Right atrium auricular region (tissue), 2 donors: ENCODE data around the gene GMPR2. TPM values are rescaled to one million over a fixed set of nuclear protein-coding genes. Genes with fewer than 3 reads are reported as not detected.
A peak's percentile ranks its signal among the peaks of the same experiment; 100 is the strongest.
"Not testable (repeated sequence)": the region's sequence is repeated elsewhere in the genome, so short reads cannot be mapped to it uniquely, and the experiment has no call there.

Experiments used
- DNase-seq: peaks from one replicate; pipeline ENCODE4 v3.0.0-alpha.2; 2019; ENCODE audit warnings: low spot score
- H3K27ac ChIP-seq, 2 donors: fragments of 200-600 bp; sonication (generic); 1 replicate in 1 of 2; 2 replicates in 1 of 2; pipeline ENCODE4 v1.5.1; 2016 to 2019
- H3K27me3 ChIP-seq, 2 donors: fragments of 200-600 bp; sonication (generic); one replicate each; pipeline versions ENCODE4 v1.5.1 to v1.6.0; 2017 to 2019
- H3K36me3 ChIP-seq: fragments of 200-600 bp; sonication (generic); one replicate; pipeline ENCODE4 v1.5.1; 2016
- H3K4me1 ChIP-seq, 2 donors: fragments of 200-600 bp; sonication (generic); one replicate each; pipeline versions ENCODE4 v1.5.1 to v1.6.0; 2017 to 2019
- H3K4me3 ChIP-seq, 2 donors: fragments of 200-600 bp; sonication (generic); 1 replicate in 1 of 2; 2 replicates in 1 of 2; pipeline ENCODE4 v1.5.1; 2017 to 2019; ENCODE audit warnings: mild to moderate bottlenecking in 1 of 2, moderate library complexity in 1 of 2
- H3K9me3 ChIP-seq, 2 donors: fragments of 200-600 bp; sonication (generic); one replicate each; pipeline ENCODE4 v1.5.1; 2019
- CTCF ChIP-seq, 2 donors: fragments of 200-600 bp; sonication (generic); IDR thresholded peaks; one replicate each; pipeline ENCODE4 v1.5.1; 2019; ENCODE audit warnings: antibody characterized with exemption in 2 of 2
- total RNA-seq, 2 donors: library from RNA; depleted of rRNA; stranded (reverse); fragments of >200 nt; gene quantifications; one replicate each; pipeline ENCODE4 v1.1.0, GENCODE V29; 2016

The GMPR2 gene
- total RNA-seq, 2 donors from 2014 or later: 28.1 to 31.7 TPM

- DNase-seq: no peak
- H3K27me3 ChIP-seq: no peaks in the 10 kb centered on the region
- no peaks in the 10 kb centered on the region for H3K9me3 ChIP-seq
- H3K4me1 ChIP-seq: peaks cover 0 to 35% of the 10 kb centered on the region in 2 donors
- peak overlapping the region; percentile 89 to 97 for H3K27ac ChIP-seq
- no peak for TF ChIP-seq CTCF (IDR thresholded peaks at IDR 0.05)
- H3K4me3 ChIP-seq: peak overlapping the region; percentile 78 to 93
- peaks cover 18% of the 10 kb centered on the region for H3K36me3 ChIP-seq
Observed at GRCh38 chr14:24213866-24214662, 18.7 kb upstream of the GMPR2 start.

- Histone ChIP-seq H3K27me3 (no peaks in the 10 kb centered on the region), H3K9me3 (no peaks in the 10 kb centered on the region), H3K4me1 (peaks cover 0 to 35% of the 10 kb centered on the region in 2 donors), H3K4me3 (peak within 1 kb of the TSS; percentile 68 to 72), H3K27ac (peak within 1 kb of the TSS; percentile 89 to 90), H3K36me3 (peaks cover 7% of the 10 kb centered on the region)
- peak; percentile 88 for DNase-seq
- peak in 1 of 2 donors; percentile 78 for TF ChIP-seq CTCF (IDR thresholded peaks at IDR 0.05)
Observed at GRCh38 chr14:24215495-24216344, 17.0 kb upstream of the GMPR2 start, which contains the start of gene MDP1. Gene MDP1, minus strand, starts transcription at chr14:24216066. Its CDS starts 111 bp downstream, at chr14:24215955.

GRCh38 chr14:24216345-24216699 lies 16.4 kb upstream of the GMPR2 start:
- Histone ChIP-seq H3K36me3 (peaks cover 7% of the 10 kb centered on the region), H3K4me1 (peaks cover 0 to 34% of the 10 kb centered on the region in 2 donors), H3K27me3 (no peaks in the 10 kb centered on the region), H3K9me3 (no peaks in the 10 kb centered on the region), H3K4me3 (peak overlapping the region in 1 of 2 donors; percentile 72), H3K27ac (peak overlapping the region; percentile 89 to 90)
- no peak for DNase-seq
- TF ChIP-seq CTCF (IDR thresholded peaks at IDR 0.05): no peak

GRCh38 chr14:24216876-24217275 lies 15.9 kb upstream of the GMPR2 start:
- H3K9me3 ChIP-seq, H3K27me3 ChIP-seq, DNase-seq, H3K36me3 ChIP-seq, H3K4me3 ChIP-seq, H3K27ac ChIP-seq: not testable (repeated sequence)
- peaks cover 0 to 28% of the 10 kb centered on the region in 2 donors for H3K4me1 ChIP-seq

GRCh38 chr14:24219080-24219479 lies 13.6 kb upstream of the GMPR2 start:
- no peaks in the 10 kb centered on the region for H3K27me3 ChIP-seq
- no peak overlapping the region for H3K27ac ChIP-seq
- no peak for TF ChIP-seq CTCF (IDR thresholded peaks at IDR 0.05)
- H3K4me1 ChIP-seq: peaks cover 0 to 18% of the 10 kb centered on the region in 2 donors
- DNase-seq: no peak
- H3K36me3 ChIP-seq: peaks cover 7% of the 10 kb centered on the region
- no peaks in the 10 kb centered on the region for H3K9me3 ChIP-seq
- no peak overlapping the region for H3K4me3 ChIP-seq

- TF ChIP-seq CTCF (IDR thresholded peaks at IDR 0.05): no peak
Observed at GRCh38 chr14:24219521-24219920, 13.2 kb upstream of the GMPR2 start.

GRCh38 chr14:24222987-24223386 lies 9.7 kb upstream of the GMPR2 start:
- not testable (repeated sequence) for H3K36me3 ChIP-seq, H3K27ac ChIP-seq, H3K27me3 ChIP-seq, H3K4me1 ChIP-seq, DNase-seq, H3K9me3 ChIP-seq, H3K4me3 ChIP-seq

More at GRCh38 chr14:24219521-24219920, 13.2 kb upstream of the GMPR2 start:
- Histone ChIP-seq H3K4me1 (peaks cover 0 to 14% of the 10 kb centered on the region in 2 donors), H3K9me3 (no peaks in the 10 kb centered on the region), H3K4me3 (no peak overlapping the region), H3K27ac (no peak overlapping the region), H3K36me3 (peaks cover 7% of the 10 kb centered on the region), H3K27me3 (no peaks in the 10 kb centered on the region)
- DNase-seq: no peak
